GM23338 (cell line): ENCODE data around the gene FECH. TPM values are rescaled to one million over a fixed set of nuclear protein-coding genes. Genes with fewer than 3 reads are reported as not detected.

Source experiments
- ATAC-seq: fragments of 200-7000 bp; cut with Tn5 transposase; 3 replicates; pipeline ENCODE4 v1.9.1; 2020
- DNase-seq: peaks from one replicate; pipeline ENCODE4 v3.0.0-alpha.2; 2015; ENCODE audit warnings: low spot score
- H2AFZ ChIP-seq: fragments of 200-600 bp; sonication (generic); 2 replicates; pipeline ENCODE4 v1.8.0; 2016; ENCODE audit warnings: antibody characterized with exemption, mild to moderate bottlenecking, moderate library complexity
- H3F3A ChIP-seq: fragments of 200-600 bp; sonication (generic); replicated peaks from 2 replicates; pipeline ENCODE4 v1.8.0; 2017; ENCODE audit warnings: antibody characterized with exemption, mixed run types, low read depth
- H3K27ac ChIP-seq: fragments of 200-600 bp; sonication (generic); 2 replicates; pipeline ENCODE4 v1.6.1; 2016; ENCODE audit warnings: low read depth
- H3K27me3 ChIP-seq: fragments of 200-600 bp; sonication (generic); 2 replicates; pipeline ENCODE4 v1.8.0; 2016; ENCODE audit warnings: mild to moderate bottlenecking, mixed run types, moderate library complexity; ENCODE audit not compliant: insufficient read depth
- H3K36me3 ChIP-seq: fragments of 200-600 bp; sonication (generic); 2 replicates; pipeline ENCODE4 v1.8.0; 2016; ENCODE audit warnings: mild to moderate bottlenecking; ENCODE audit not compliant: insufficient read depth
- H3K4me1 ChIP-seq: fragments of 200-600 bp; sonication (generic); 2 replicates; pipeline ENCODE4 v1.8.0; 2016; ENCODE audit warnings: mild to moderate bottlenecking, moderate library complexity; ENCODE audit not compliant: insufficient read depth
- H3K4me2 ChIP-seq: fragments of 200-600 bp; sonication (generic); 2 replicates; pipeline ENCODE4 v1.7.1; 2017; ENCODE audit warnings: mixed run types
- H3K4me3 ChIP-seq: fragments of 200-600 bp; sonication (generic); 2 replicates; pipeline ENCODE4 v1.6.1; 2016; ENCODE audit warnings: mixed run types
- H3K79me2 ChIP-seq: fragments of 200-600 bp; sonication (generic); replicated peaks from 2 replicates; pipeline ENCODE4 v1.8.0; 2017; ENCODE audit warnings: mild to moderate bottlenecking; ENCODE audit not compliant: insufficient read depth
- H3K9me2 ChIP-seq: fragments of 200-600 bp; sonication (generic); 2 replicates; pipeline ENCODE4 v1.8.0; 2017; ENCODE audit not compliant: insufficient read depth
- H4K20me1 ChIP-seq: fragments of 200-600 bp; sonication (generic); replicated peaks from 2 replicates; pipeline ENCODE4 v1.8.0; 2017; ENCODE audit warnings: mild to moderate bottlenecking; ENCODE audit not compliant: insufficient read depth
- H3K27ac Mint-ChIP-seq: 2 replicates; pipeline ENCODE4 v1.8.0; 2020; ENCODE audit warnings: inconsistent platforms, mild to moderate bottlenecking, moderate library complexity, mixed read lengths
- H3K27me3 Mint-ChIP-seq: 3 replicates; pipeline ENCODE4 v1.8.0; 2022; ENCODE audit warnings: low read depth, mild to moderate bottlenecking, moderate library complexity, mixed read lengths, inconsistent platforms; ENCODE audit not compliant: insufficient read depth, poor library complexity
- H3K36me3 Mint-ChIP-seq: 3 replicates; pipeline ENCODE4 v1.8.0; 2021; ENCODE audit warnings: low read depth, mild to moderate bottlenecking, inconsistent platforms, moderate library complexity, mixed read lengths
- H3K4me1 Mint-ChIP-seq: 3 replicates; pipeline ENCODE4 v1.8.0; 2020; ENCODE audit warnings: mild to moderate bottlenecking, inconsistent platforms, mixed read lengths
- H3K4me3 Mint-ChIP-seq: 3 replicates; pipeline ENCODE4 v1.8.0; 2021; ENCODE audit warnings: moderate library complexity, mild to moderate bottlenecking, inconsistent platforms, mixed read lengths
- H3K9me3 Mint-ChIP-seq: 3 replicates; pipeline ENCODE4 v1.8.0; 2020; ENCODE audit warnings: moderate library complexity, mild to moderate bottlenecking, inconsistent platforms, mixed read lengths
- CTCF ChIP-seq, 2 experiments: fragments of 200-600 bp in 1 of 2; sonication (generic) in 1 of 2; conservative IDR thresholded peaks; 2 replicates each; pipeline versions ENCODE4 v1.5.1 to v1.6.1; 2016 to 2017; ENCODE audit warnings: antibody characterized with exemption in 2 of 2, low read depth in 2 of 2, mild to moderate bottlenecking in 2 of 2, moderate library complexity in 1 of 2
- REST ChIP-seq: IDR thresholded peaks from one replicate; pipeline ENCODE4 v1.6.1; 2018; ENCODE audit warnings: antibody characterized with exemption; ENCODE audit not compliant: unreplicated experiment
- ZNF331 ChIP-seq: fragments of 250-450 bp; sonication (Bioruptor Pico); IDR thresholded peaks from 2 replicates; pipeline ENCODE4 v1.5.0; 2020; ENCODE audit warnings: low read depth, mild to moderate bottlenecking, moderate library complexity
- polyA plus RNA-seq: library from polyadenylated mRNA; unstranded; fragments of >200 nt; fragmentation: Nextera tagmentation; extraction: Ambion mirVana; gene quantifications from 2 replicates; pipeline ENCODE4 v1.2.1, GENCODE V29; 2016
- total RNA-seq: library from RNA; depleted of rRNA; stranded (reverse); fragments of >200 nt; shearing (Covaris generic); gene quantifications from 2 replicates; pipeline ENCODE4 v1.2.3, GENCODE V29; 2014
- TF ChIP-seq, protein P1 (sequence below): fragments of 250-450 bp; sonication (Bioruptor Pico); IDR thresholded peaks from 2 replicates; pipeline ENCODE4 v1.5.0; 2020; ENCODE audit warnings: mild to moderate bottlenecking, moderate library complexity

Gene FECH
- total and polyA plus RNA-seq, 2 experiments from 2014 or later: 5.8 to 35.5 TPM

DNA sequence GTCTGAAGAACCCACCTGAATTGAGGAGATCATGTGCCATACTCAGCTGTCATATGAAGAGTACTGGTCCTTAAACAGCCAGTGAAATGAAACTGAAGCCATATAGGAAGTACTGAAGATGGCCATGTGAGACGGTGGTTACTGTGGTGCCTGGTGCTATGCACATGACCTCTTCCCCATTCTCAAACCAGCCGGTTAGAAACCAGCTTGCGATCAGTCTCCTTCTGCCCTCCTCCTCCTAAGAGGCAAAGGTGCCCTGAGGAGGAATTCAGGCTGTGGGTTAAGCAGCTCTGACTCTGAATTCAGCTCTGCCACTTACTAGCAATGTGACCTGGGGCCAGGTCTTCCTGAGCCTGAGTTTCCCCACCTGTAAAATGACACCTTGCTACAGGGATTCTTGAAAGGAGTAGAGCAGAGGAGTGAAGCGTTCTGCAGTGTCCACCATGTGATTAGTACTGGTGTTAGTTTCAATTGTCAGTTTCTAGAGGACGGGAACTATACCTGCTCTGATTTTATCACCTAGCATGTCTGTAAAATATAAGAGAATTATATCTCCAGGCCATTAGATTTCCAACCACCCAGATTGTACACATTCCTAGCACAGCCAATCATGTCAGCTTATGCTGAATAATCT lies 5.1 kb downstream of the FECH start (continued):
- TF ChIP-seq, protein P1, sequence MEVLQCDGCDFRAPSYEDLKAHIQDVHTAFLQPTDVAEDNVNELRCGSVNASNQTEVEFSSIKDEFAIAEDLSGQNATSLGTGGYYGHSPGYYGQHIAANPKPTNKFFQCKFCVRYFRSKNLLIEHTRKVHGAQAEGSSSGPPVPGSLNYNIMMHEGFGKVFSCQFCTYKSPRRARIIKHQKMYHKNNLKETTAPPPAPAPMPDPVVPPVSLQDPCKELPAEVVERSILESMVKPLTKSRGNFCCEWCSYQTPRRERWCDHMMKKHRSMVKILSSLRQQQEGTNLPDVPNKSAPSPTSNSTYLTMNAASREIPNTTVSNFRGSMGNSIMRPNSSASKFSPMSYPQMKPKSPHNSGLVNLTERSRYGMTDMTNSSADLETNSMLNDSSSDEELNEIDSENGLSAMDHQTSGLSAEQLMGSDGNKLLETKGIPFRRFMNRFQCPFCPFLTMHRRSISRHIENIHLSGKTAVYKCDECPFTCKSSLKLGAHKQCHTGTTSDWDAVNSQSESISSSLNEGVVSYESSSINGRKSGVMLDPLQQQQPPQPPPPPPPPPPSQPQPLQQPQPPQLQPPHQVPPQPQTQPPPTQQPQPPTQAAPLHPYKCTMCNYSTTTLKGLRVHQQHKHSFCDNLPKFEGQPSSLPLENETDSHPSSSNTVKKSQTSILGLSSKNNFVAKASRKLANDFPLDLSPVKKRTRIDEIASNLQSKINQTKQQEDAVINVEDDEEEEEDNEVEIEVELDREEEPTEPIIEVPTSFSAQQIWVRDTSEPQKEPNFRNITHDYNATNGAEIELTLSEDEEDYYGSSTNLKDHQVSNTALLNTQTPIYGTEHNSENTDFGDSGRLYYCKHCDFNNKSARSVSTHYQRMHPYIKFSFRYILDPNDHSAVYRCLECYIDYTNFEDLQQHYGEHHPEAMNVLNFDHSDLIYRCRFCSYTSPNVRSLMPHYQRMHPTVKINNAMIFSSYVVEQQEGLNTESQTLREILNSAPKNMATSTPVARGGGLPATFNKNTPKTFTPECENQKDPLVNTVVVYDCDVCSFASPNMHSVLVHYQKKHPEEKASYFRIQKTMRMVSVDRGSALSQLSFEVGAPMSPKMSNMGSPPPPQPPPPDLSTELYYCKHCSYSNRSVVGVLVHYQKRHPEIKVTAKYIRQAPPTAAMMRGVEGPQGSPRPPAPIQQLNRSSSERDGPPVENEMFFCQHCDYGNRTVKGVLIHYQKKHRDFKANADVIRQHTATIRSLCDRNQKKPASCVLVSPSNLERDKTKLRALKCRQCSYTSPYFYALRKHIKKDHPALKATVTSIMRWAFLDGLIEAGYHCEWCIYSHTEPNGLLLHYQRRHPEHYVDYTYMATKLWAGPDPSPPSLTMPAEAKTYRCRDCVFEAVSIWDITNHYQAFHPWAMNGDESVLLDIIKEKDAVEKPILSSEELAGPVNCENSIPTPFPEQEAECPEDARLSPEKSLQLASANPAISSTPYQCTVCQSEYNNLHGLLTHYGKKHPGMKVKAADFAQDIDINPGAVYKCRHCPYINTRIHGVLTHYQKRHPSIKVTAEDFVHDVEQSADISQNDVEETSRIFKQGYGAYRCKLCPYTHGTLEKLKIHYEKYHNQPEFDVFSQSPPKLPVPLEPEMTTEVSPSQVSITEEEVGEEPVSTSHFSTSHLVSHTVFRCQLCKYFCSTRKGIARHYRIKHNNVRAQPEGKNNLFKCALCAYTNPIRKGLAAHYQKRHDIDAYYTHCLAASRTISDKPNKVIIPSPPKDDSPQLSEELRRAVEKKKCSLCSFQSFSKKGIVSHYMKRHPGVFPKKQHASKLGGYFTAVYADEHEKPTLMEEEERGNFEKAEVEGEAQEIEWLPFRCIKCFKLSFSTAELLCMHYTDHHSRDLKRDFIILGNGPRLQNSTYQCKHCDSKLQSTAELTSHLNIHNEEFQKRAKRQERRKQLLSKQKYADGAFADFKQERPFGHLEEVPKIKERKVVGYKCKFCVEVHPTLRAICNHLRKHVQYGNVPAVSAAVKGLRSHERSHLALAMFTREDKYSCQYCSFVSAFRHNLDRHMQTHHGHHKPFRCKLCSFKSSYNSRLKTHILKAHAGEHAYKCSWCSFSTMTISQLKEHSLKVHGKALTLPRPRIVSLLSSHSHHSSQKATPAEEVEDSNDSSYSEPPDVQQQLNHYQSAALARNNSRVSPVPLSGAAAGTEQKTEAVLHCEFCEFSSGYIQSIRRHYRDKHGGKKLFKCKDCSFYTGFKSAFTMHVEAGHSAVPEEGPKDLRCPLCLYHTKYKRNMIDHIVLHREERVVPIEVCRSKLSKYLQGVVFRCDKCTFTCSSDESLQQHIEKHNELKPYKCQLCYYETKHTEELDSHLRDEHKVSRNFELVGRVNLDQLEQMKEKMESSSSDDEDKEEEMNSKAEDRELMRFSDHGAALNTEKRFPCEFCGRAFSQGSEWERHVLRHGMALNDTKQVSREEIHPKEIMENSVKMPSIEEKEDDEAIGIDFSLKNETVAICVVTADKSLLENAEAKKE (CRISPR knock-in tag): no peak
- TF ChIP-seq CTCF (conservative IDR thresholded peaks at IDR 0.05; ENCODE audit: low read depth in 2 of 2): no peak

DNA sequence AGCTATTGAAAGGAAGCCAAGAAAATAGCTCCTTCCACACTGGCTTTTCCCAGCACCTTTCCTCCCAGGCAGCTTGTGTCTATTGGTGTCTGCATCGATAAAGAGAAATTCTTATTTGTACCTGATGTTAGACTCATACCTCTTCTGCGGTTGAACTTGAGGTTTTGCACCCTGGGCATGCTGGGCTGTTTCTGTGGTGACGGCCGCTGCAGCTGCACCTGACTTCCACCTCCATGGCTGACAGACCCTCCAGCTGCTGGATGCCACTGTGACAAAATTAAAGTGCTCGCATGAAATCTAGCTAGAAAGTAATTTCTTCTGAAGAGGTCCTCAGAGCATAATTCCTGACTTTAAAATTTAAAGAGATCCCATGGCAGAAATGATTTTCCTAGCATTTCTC lies 6.6 kb downstream of the FECH start:
- no peak overlapping the region for H3K4me3 Mint-ChIP-seq
- Histone ChIP-seq H4K20me1 (peaks cover 4% of the 10 kb centered on the region), H3K79me2 (no peaks in the 10 kb centered on the region), H3K27ac (no peak overlapping the region), H3K4me3 (no peak overlapping the region), H3K9me2 (no peaks in the 10 kb centered on the region), H3K4me1 (no peaks in the 10 kb centered on the region), H3K4me2 (no peak overlapping the region), H3F3A (no peaks in the 10 kb centered on the region), H2AFZ (no peak overlapping the region), H3K36me3 (peaks cover 7% of the 10 kb centered on the region), H3K27me3 (no peaks in the 10 kb centered on the region)
- peaks cover 6% of the 10 kb centered on the region; the same call in 2 of the 3 replicates for H3K4me1 Mint-ChIP-seq
- no peaks in the 10 kb centered on the region for H3K9me3 Mint-ChIP-seq
- H3K36me3 Mint-ChIP-seq: peaks cover 8% of the 10 kb centered on the region; the same call in 2 of the 3 replicates
- no peak for DNase-seq
- ATAC-seq: no peak
- no peaks in the 10 kb centered on the region for H3K27me3 Mint-ChIP-seq
- H3K27ac Mint-ChIP-seq: no peak overlapping the region
- no peak for TF ChIP-seq ZNF331 (CRISPR knock-in tag)
- no peak for TF ChIP-seq REST
- TF ChIP-seq CTCF (conservative IDR thresholded peaks at IDR 0.05; ENCODE audit: low read depth in 2 of 2): no peak
